Uterus (tissue), 2 donors: Measurements from ENCODE around the gene SMIM44.

ENCODE experiments used
- CTCF ChIP-seq, 4 experiments: fragments of 200-600 bp in 2 of 4; fragments of 450-650 bp in 2 of 4; sonication (generic) in 2 of 4; IDR thresholded peaks; one replicate each; pipeline ENCODE4 v1.5.1; 2016 to 2019; ENCODE audit warnings: antibody characterized with exemption in 4 of 4, mild to moderate bottlenecking in 2 of 4, moderate library complexity in 1 of 4
- POLR2A ChIP-seq, 2 donors: fragments of 450-650 bp; IDR thresholded peaks; one replicate each; pipeline ENCODE4 v1.6.1; 2016; ENCODE audit warnings: antibody characterized with exemption in 2 of 2, mild to moderate bottlenecking in 1 of 2, moderate library complexity in 1 of 2

GRCh38 chr19:3455393-3455955 lies 27.8 kb downstream of the SMIM44 start:
- no peak for TF ChIP-seq CTCF (IDR thresholded peaks at IDR 0.05)
- no peak for TF ChIP-seq POLR2A (IDR thresholded peaks at IDR 0.05)
